ENCODE measurements around the gene AP1G1. TPM values are rescaled to one million over a fixed set of nuclear protein-coding genes. Genes with fewer than 3 reads are reported as not detected.

AP1G1 gene
- total and polyA plus RNA-seq, 2 of the 8 experiments (the other 6 are each of a cell fraction or from before 2014, with no cell fraction given) = 43.9 to 68.4 TPM

- H3K79me1 ChIP-seq (ENCODE audit: low read depth, low read length) = no peaks in the 10 kb centered on the region
- no peak overlapping the region for H2AK5ac ChIP-seq (ENCODE audit: low read depth, low read length)
- no peaks in the 10 kb centered on the region for H3K23me2 ChIP-seq (ENCODE audit: low read depth, low read length)
- H3K27me3 ChIP-seq (replicated peaks in 1 of 4; ENCODE audit: control insufficient read depth in 3 of 4, extremely low read depth in 1 of 4, insufficient read depth in 3 of 4, low read length in 3 of 4) = no peaks in the 10 kb centered on the region
- H3K18ac ChIP-seq (ENCODE audit: extremely low read depth, low read length) = no peak overlapping the region
- H3K23ac ChIP-seq (ENCODE audit: insufficient read length) = no peak overlapping the region
- no peak overlapping the region for H2BK5ac ChIP-seq (ENCODE audit: low read depth, low read length)
- H2BK15ac ChIP-seq (ENCODE audit: low read length) = no peak overlapping the region
- no peaks in the 10 kb centered on the region for H3K9me3 ChIP-seq (ENCODE audit: insufficient read depth in 2 of 2, low read depth in 1 of 2, low read length in 1 of 2)
- H3K56ac ChIP-seq (replicated peaks; ENCODE audit: insufficient read length, low read depth, low read length) = no peak overlapping the region
- H3K4me1 ChIP-seq (replicated peaks in 1 of 4; ENCODE audit: control insufficient read depth in 3 of 4, insufficient read depth in 4 of 4, low read length in 3 of 4) = no peaks in the 10 kb centered on the region
- H3K14ac ChIP-seq (ENCODE audit: insufficient read length) = no peak overlapping the region
- H3K27ac ChIP-seq (ENCODE audit: low read depth, low read length) = no peak overlapping the region
- no peak for DNase-seq (ENCODE audit: low read depth in 1 of 2, low spot score in 2 of 2)
- H2BK120ac ChIP-seq (replicated peaks; ENCODE audit: low read depth, low read length) = no peak overlapping the region
- POLR2A ChIA-PET (ENCODE audit: partially characterized antibody) = no interaction called here
- H2BK12ac ChIP-seq (ENCODE audit: low read depth, low read length) = no peak overlapping the region
- H4K8ac ChIP-seq (ENCODE audit: extremely low read depth, insufficient read depth, low read length) = no peak overlapping the region
- no peak overlapping the region for H3K4me3 ChIP-seq (ENCODE audit: extremely low read depth in 1 of 4, insufficient read depth in 2 of 4, low read depth in 3 of 4, low read length in 4 of 4)
- no peaks in the 10 kb centered on the region for H3K79me2 ChIP-seq (ENCODE audit: control insufficient read depth in 1 of 2, insufficient read depth in 2 of 2, low read length in 2 of 2)
- no peak overlapping the region for H4K91ac ChIP-seq (replicated peaks; ENCODE audit: insufficient read length, low read length)
- no peak overlapping the region for H2AFZ ChIP-seq (ENCODE audit: low read length)
- no peak overlapping the region for H3K4ac ChIP-seq (replicated peaks; ENCODE audit: insufficient read length, low read depth, low read length)
- H2BK20ac ChIP-seq (ENCODE audit: low read length) = no peak overlapping the region
- CTCF ChIA-PET (ENCODE audit: partially characterized antibody) = interaction anchor here (0.8 kb wide), 1 partner anchor 80 kb away, joined by 3 read pairs; no protein-coding TSS in a partner anchor
- H3K36me3 ChIP-seq (ENCODE audit: control insufficient read depth in 2 of 4, insufficient read depth in 4 of 4, low read length in 3 of 4) = peaks cover 7 to 34% (median 19%) of the 10 kb centered on the region in 4 experiments
- WGBS, 2 experiments (ENCODE audit: extremely low coverage in 1 of 2, insufficient coverage in 1 of 2, insufficient read length in 1 of 2, insufficient replicate concordance in 2 of 2, low coverage in 1 of 2, low lambda C conversion rate in 2 of 2, missing lambda C conversion rate in 1 of 2) = 89% methylated on average over 4 of the region's 4 CpGs; no CpG with 5 or more reads in 1 of the 2 experiments
- no peaks in the 10 kb centered on the region for H4K20me1 ChIP-seq (replicated peaks in 1 of 2; ENCODE audit: control insufficient read depth in 1 of 2, insufficient read depth in 2 of 2, low read length in 2 of 2)
- H3K4me2 ChIP-seq (ENCODE audit: insufficient read depth in 1 of 2, low read depth in 2 of 2, low read length in 2 of 2) = no peak overlapping the region
- H3K9ac ChIP-seq (replicated peaks in 1 of 4; ENCODE audit: extremely low read depth in 1 of 4, low read depth in 3 of 4, low read length in 3 of 4) = no peak overlapping the region
- TF ChIP-seq POLR2AphosphoS5 (IDR thresholded peaks at IDR 0.05; ENCODE audit: low read depth, low read length) = no peak
- no peak overlapping the region for H4K5ac ChIP-seq (ENCODE audit: insufficient read length, low read depth, low read length)
- no peak for FAIRE-seq
Observed at GRCh38 chr16:71748226-71748625, 60.4 kb downstream of the AP1G1 start.
